ENCODE results near the gene RFPL3. TPM values are rescaled to one million over a fixed set of nuclear protein-coding genes. Genes with fewer than 3 reads are reported as not detected.
"Not testable (repeated sequence)": the region's sequence is repeated elsewhere in the genome, so short reads cannot be mapped to it uniquely, and the experiment has no call there.

RFPL3 gene
- total RNA-seq, 1 donor from 2014 or later, result not detected

DNA sequence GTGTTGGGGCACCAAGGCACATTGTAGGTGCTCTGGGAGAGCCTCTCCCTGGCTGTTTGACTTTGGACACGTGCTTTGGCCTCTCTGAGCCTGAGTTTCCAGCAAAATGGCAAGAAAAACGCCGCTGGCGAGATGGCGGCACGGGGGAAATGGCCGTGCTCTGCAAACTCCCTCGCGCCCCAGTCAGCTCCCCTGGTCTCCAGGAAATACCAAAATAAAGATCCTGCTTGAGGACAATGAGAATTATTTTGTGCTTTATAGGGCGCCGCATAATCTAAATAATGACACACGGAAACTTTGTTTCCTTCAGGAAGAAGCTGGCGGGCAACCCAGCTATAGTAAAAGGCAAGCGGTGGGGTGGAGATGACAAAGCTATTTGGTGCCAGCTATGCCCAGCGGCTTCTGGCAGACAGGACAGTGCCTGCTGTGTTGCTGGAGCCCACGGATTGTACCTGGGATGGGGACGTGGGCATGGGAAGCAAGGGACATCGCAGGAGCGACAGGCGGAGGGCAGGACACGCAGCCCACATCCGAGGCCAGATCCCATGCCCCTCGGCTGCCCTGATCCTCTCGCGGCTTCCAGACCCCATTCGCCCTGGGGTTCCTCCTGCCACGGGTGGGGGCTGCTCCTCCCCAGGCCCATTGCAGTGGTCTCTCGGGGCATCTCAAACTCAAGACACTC lies 26.3 kb upstream of the RFPL3 start:
- peak; percentile 38 for DNase-seq (ENCODE audit: low spot score)

DNA sequence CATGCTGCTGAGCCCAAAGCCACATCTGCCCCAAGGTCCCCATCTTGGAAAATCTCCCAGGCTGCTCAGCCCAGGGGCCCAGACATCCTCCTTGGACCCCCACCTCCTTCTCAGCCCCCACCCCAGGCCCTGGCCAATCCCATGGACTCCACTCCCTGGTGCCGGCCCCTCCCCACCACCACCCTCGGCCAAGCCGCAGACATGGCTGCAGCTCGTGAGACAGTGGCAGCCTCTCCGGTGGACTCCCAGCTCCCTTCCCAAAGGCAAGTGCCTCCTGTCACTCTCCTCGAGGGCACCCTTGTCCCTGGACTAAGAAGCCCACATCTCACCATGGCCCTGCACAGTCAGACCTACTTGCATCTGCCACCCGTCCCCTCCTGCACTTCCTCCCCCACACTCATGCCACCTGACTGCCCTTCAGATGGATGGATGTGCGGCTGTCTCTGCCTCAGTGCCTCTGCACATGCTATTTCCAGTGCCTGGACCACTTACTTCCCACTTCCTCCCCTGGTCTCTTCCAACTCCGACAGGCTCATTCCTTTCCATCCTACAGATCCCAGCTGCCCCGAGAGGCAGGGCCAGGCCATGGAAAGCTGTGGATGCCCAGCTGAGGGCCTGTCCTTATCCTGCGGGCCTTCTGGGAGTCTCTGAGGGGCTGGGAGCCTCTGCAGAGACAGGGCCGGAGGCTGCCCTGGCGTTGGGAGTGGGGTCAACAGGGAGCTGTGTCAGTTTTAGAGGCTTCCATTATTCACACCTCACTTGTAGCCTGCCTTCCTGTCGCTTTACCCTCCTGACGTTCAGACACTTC lies 25.5 kb upstream of the RFPL3 start:
- DNase-seq (ENCODE audit: low spot score), result no peak

DNA sequence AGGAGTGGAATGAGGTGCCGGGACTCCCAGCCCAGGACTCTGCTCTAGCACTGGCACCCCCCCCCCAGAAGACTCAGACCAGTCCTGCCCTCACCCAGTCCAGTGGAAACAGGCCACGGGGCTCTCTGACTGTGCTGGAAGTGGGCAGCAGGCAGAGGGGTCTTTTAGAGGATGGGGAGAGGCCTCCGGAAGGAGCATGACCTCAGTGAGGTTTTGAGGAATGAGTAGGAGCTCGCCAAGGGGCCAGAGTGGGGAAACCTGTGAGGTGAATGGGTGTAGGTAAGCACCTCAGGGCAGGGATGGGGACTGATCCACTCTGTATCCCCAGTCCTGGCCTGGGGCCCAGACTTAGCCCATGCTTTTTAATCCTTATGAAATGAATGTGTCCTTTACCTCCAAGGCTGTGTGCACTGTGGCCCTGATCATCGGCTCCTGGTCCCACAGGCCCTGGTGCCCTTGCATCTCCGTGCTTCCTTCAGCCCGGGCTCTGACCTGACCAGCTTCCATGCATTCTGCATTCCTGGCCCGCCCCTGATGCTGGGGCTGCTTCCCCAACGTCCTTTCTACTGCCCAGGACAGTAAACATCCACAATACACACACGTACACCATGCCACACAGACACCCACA lies 24.4 kb upstream of the RFPL3 start:
- peak; percentile 15 for DNase-seq (ENCODE audit: low spot score)

DNA sequence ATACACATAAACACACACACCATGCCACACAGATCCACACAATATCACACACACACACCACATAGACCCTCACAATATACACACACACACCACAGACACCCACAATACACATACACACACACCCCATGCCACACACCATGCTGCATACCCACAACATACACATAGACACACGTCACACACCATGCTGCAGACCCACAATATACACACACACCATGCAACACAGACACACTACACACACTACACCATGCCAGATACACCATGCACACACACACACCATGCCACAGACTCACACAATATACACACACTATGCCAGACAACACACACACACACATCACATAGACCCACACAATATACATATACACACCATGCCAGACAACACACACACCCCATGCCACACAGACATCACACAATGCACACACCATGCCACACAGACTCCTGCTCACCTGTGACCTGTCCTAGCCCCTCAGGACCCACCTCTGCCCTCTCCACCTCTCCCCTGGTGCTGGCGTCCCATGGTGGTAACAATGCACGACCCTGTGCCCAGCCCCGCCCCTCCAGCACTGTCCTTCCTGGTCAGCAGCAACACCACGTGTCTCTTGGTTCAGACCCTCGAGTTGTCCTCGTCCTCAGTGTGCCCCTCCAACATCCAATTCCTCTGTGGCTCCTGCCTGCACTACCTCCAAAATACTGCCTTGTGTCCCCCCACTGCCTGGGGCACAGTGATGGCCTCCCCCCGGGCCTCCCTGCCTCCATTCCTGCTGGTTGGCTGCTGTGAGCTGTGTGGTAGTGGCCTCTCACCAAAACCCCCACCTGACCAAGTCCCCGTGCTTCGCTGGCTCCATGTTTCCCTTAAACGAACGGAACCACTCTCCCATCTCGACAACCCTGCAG lies 23.7 kb upstream of the RFPL3 start:
- peak; percentile 26 for DNase-seq (ENCODE audit: low spot score)

DNA sequence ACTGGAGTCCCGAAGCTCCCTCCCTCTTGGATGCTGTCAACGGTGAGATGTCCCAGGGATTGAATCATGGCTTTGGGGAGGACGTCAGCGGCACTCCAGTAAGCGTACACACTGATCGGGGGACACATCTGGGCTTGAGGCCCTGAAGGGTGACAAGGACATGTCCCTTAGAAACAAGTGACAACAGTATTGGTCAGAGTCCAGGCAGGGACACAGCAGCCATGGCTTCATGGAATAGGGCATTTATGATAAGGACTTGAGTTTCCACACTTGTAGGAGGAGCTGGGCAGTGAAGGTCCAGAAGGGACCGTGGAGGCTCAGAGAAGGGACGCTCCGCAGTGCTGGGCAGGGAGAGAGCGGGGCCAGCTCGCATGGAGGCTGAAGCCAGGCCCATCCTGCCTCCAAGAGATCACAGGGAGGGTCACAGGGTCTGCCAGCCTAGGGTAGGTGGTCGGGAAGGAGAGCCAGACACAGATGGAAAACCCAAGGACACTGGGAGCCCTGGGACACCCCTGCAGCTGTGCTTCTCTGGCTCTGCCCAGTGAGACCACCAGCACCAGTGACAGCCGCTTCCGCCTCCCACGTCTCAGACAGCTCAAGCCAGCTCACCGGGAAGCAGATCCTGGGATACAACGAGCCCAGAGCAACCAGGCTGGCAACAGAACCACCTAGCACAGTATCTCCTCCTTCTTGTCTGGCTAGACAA lies 22.9 kb upstream of the RFPL3 start:
- DNase-seq (ENCODE audit: low spot score), result peak; percentile 29

DNA sequence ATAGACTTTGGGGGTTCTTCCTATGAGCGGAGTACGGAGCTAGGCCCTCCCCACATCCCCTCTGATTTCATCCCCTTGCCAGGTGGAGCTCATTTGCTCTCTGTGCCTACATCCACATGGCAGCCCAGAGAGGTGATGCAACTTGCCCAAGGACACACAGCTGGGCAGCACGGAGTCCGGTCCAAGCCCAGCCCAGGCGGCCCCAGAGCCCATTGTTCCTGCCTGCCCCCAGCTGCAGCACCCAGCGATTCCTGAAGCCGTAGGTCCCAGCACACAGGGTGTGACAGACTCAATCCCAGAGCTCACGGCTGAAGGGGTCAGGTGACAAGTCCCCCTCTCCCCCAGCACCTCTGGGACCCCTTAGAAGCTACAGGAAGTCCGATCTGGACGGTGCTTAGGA lies 22.2 kb upstream of the RFPL3 start:
- DNase-seq (ENCODE audit: low spot score), result no peak

DNA sequence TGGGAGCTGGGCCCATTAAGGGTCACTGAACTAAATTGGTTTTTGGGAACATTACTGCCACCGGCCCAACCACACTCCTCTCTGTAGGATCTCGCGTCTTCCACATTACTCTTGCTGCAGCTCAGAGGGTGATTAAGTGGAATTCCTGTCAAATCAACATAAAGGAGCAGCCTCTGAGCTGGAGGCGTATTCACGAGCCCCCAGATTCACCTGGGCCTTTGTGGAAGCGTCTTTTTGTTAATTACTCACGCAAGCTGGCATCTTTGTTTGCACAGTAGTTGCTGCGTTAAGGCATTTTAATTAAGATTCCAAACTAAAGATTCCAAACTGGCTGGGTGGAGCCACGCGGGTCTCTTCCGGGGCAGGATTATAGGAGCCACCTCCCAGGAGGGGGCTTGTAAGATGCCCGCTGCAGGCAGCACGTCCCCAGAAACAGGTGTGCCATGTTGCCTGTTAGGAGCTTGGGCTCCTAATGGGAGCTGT lies 21.5 kb upstream of the RFPL3 start:
- no peak for DNase-seq (ENCODE audit: low spot score)

DNA sequence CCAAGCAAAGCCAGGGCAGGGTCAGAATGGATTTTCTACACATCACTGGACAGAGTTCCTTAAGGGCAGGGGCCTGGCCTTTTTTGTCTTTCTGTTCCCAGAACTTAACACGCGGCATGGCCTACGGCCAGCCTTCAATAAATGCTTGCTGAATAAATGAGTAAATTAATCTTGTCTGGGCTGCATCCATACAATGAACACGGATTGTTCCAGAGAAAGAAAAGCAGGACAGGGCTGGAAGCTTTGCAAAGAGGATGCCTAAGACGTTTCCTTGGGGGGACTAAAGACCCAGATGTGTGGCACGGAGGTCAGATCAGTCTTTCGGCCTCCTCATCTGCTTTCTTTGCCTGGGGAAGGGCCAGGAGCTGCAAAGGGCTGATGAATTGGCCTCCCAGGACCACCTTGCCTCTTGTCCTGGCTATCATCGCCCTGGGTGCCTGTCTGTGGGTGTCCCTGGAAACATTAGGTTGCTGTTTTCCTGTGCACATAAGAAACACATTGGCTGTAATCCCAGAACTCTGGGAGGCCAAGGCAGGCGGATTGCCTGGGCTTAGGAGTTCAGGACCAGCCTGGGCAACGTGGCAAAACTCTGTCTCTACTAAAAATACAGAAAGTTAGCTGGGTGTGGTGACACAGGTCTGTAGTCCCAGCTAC lies 20.8 kb upstream of the RFPL3 start:
- no peak for DNase-seq (ENCODE audit: low spot score)

DNA sequence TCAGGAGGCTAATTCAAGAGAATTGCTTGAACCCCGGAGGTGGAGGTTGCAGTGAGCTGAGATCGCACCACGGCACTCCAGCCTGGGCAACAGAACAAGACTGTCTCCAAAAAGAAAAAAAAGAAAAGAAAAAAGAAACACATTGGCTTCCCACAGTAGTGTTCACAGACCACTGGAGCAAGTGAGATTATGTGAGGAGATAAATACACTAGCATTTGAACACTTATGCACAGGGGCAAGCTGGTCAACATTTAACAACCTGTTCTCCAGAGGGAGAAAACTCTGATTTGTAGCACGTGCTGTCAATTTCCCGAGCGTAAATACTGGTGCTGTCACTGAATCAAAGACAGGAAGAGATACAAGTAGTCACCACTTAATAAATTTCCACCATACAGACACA lies 20.2 kb upstream of the RFPL3 start:
- DNase-seq (ENCODE audit: low spot score), result not testable (repeated sequence)

DNA sequence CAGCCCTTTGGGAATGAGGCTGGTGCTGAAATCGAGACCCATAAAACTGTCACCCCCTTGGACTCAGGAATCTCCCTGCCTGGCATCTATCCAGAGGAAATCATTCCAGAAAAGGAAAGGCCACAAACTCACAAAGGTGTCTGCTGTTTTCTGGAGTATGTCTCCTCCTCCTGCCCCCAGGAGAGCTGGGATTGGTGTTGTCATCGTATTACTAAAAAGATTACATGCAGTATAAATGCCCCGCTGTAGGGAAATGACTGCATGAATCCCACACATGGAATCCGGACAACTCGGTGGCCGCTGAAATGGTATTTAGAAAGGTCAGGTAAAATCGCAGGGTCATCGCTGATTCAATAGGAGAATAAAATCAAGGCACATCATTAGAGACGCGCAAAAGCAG lies 18.9 kb upstream of the RFPL3 start:
- no peak for DNase-seq (ENCODE audit: low spot score)

DNA sequence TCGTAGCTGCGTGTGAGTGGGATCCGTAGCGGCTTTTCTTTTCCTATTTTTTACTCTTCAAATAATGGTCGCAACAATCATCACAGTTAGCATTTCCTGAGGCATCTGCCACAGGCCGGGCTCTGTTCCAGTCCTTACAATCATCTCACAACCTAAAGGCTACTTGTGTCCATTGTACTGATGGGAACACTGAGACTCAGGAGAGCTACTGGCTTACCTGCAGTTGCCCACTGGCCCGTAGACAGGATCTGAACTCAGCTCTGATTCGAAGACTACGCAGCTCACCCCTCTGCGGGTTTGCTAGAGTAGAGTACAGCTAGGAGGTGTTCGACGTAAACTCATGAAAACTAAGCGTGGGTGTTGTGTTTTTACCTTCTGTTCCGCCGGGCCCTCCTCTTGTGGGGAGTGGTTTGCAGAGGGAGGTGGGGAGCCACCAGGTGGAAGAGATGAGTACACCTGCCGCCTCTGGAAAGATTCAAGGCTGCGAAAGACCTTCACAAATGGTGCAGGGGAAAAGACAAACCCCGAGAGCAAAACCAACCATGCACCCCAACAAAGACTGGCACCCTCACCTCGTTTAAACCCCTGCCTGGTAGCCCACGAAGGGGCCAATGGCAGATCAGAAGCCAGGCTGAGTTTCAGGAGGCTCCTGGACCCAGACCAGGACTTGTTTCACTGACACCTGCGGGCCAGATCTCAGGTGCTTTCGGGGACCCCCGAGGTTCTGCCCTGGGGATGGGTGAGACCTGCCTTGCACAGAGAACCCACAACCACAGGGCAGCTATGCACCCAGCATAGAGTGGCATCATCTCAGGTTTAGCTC lies 18.3 kb upstream of the RFPL3 start:
- no peak for DNase-seq (ENCODE audit: low spot score)

DNA sequence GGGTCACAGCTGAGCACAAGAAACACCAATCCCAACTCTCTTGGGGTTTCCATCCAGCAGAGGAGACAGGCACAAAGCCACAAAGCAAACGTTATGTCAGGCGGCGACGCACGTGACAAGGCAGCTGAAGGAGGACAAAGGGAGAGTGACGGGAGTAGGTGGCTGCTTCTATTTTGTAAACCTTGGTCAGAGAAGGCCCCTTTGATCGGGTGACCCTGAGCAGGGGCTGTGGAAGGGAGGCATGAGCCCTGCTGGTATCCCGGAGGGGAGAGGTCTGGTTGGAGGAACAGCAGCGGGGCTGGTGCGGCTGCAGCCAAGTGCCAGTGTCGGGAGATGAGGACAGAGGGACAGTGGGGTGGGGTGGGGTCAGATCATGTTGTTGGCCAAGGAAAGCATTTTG lies 17.3 kb upstream of the RFPL3 start:
- no peak for DNase-seq (ENCODE audit: low spot score)

DNA sequence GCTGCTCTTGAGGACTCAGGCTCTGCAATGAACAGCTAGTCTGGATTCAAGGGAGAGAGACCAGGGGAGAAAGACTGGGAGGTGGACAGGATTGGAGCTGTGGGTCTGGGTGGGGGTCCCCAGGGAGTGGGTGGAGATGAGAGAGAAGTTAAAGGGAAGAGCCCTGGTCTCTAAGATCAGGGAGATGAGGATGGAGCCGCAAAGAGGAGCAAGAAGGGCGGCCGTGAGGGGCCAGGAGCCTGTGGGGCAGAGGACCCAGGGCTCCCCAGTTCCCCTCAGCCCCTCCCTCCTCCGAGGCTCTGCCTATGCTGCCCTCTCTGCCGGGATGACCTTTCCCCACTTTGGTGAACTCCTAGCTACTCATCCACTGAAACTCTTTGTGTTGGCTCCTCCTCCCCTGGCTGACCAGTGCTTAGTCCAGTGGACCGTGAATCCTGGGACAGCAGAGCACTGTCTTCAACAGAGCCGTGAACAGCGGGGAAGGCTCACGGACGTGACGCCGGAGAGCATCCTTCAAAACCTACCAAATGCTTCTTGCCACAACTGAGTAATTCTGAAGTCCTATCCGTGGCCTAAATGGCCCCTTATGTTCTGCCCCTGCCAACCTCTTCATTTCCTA lies 16.4 kb upstream of the RFPL3 start:
- DNase-seq (ENCODE audit: low spot score), result no peak

DNA sequence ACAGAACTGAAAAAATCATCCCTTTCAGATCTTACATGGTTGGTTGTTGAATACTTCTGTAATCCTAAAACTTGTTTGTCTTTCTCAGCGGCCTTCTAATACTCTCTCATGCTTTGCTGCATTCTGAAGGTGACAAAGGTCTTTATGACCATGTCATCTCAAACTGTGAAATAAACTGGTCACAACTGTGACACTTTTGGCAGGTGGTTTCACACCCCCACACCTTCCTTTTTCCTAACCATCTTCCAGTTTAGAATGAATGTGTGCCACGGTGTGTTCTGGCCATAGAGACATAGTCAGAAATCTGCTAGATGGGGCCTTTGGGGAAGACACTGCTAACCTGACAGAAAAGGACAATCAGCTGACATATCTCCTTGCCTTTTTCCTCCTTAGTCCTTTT lies 14.7 kb upstream of the RFPL3 start:
- DNase-seq (ENCODE audit: low spot score), result no peak

DNA sequence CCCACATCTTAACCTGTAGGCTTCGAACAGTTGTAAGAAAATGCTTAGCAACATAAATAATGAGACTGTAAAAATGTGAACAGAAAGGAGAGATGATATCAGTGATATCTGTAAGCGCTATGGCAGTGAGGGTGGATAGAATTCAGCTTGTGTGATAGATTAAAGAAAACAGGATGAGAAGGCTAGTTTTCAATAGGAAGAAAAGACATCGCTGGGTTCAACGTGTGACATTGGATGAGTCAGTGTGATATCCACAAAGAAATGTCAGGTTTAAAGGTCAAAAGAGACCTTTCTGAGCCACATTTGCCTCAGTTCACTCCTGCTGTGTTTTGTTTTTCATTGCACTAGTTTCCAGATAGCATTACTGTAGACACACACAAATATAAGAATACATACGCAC lies 13.7 kb upstream of the RFPL3 start:
- no peak for DNase-seq (ENCODE audit: low spot score)

DNA sequence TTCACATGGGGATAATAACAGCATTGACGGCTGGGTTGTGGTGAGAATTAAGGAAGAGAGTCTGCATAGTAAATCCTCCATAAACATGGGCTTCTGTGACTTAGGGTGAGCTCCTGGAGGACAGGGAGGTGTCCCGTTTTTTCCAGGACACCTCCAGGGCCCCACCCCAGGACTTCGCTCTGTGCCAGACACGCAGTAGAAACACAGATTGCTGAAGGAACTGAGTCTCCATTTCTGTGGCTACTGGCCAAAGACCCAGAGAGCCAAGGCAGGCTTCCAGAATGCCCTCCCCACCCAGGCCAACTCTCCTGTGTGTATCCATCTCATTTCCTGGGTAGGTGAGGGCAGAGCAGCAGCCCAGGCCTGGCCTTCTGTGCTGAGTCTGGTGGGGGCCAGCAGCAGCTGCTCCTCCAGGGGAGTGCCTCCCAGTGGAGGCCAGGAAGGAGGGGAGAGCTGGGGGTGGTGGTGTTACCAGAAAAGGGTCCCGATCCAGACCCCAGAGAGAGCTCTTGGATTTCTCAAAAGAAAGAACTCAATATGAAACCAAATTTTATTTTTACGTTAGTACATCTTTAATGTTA lies 9.5 kb upstream of the RFPL3 start:
- no peak for DNase-seq (ENCODE audit: low spot score)

DNA sequence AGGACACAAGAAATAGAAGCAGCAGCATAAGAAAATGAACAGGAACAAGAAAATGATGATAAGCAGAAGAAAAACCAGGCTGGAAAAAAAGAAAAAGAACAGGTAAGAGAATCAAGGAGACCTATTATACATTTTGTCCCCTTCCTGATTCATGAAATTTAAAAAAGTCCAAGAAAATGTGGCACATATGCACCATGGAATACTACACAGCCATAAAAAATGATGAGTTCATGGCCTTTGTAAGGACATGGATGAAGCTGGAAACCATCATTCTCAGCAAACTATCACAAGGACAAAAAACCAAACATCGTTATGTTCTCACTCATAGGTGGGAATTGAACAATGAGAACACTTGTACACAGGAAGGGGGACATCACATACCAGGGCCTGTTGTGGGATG lies 5.8 kb upstream of the RFPL3 start:
- DNase-seq (ENCODE audit: low spot score), result not testable (repeated sequence)

DNA sequence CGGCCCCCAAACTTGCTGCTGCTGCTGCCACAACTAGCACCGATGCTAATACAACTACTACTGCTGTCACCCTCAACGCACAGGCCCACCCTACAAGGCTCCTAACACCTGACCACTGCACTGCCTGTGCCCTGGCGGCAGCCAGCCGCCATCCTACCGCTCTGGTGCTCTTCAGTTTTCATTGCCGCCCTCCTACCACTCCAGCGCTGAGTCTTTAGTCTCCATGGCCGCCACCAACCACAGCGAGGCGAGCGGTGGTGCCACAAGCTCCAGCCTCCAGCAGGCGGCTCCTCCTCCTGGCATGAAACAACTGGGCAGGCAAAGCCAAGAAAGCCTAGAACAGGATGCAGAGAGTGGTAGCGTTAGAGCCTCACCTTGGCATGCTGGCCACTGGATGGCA lies 5.0 kb upstream of the RFPL3 start:
- no peak for DNase-seq (ENCODE audit: low spot score)

DNA sequence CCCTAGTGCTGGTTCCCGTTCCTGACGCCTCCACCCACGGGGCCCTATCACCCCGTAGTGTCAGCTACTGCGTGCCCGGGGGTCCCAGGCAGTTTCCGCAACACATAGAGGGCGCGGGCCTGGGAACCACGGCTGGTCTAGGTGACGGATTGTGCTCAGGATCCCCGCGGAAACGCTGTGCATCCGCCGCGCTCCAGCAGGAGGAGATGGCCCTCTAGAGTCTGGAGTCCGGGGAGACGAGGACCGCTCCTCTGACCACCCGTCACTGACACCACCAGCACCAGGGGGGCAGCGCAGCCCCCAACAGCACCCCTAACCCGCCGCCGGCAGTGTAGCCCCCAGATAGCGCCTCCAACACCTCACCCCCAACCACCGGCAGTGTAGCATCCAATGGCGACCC lies 4.4 kb upstream of the RFPL3 start:
- DNase-seq (ENCODE audit: low spot score), result no peak
